Measurements from ENCODE around the gene PAPPA2.

PAPPA2 gene

GRCh38 chr1:176765608-176766007, 302.6 kb downstream of the PAPPA2 start:
- Histone ChIP-seq H3K9me3 (ENCODE audit: control insufficient read depth, insufficient read depth, low read length) (no peaks in the 10 kb centered on the region), H3K9ac (ENCODE audit: low read depth, low read length) (no peak overlapping the region), H3K27ac (ENCODE audit: low read depth, low read length) (no peak overlapping the region), H3K36me3 (ENCODE audit: control insufficient read depth, insufficient read depth, low read length) (no peaks in the 10 kb centered on the region), H3K27me3 (ENCODE audit: control insufficient read depth, insufficient read depth, low read length) (no peaks in the 10 kb centered on the region), H3K4me1 (ENCODE audit: control insufficient read depth, insufficient read depth, low read length) (no peaks in the 10 kb centered on the region), H3K4me3 (ENCODE audit: low read depth, low read length) (no peak overlapping the region)

GRCh38 chr1:176766779-176767178, 303.8 kb downstream of the PAPPA2 start:
- Histone ChIP-seq H3K36me3 (ENCODE audit: control insufficient read depth, insufficient read depth, low read length) (no peaks in the 10 kb centered on the region), H3K4me1 (ENCODE audit: control insufficient read depth, insufficient read depth, low read length) (no peaks in the 10 kb centered on the region), H3K27me3 (ENCODE audit: control insufficient read depth, insufficient read depth, low read length) (no peaks in the 10 kb centered on the region), H3K9ac (ENCODE audit: low read depth, low read length) (no peak overlapping the region), H3K9me3 (ENCODE audit: control insufficient read depth, insufficient read depth, low read length) (no peaks in the 10 kb centered on the region), H3K4me3 (ENCODE audit: low read depth, low read length) (no peak overlapping the region), H3K27ac (ENCODE audit: low read depth, low read length) (no peak overlapping the region)

GRCh38 chr1:176767714-176768136, 304.8 kb downstream of the PAPPA2 start:
- Histone ChIP-seq H3K27me3 (ENCODE audit: control insufficient read depth, insufficient read depth, low read length) (no peaks in the 10 kb centered on the region), H3K4me3 (ENCODE audit: low read depth, low read length) (no peak overlapping the region), H3K27ac (ENCODE audit: low read depth, low read length) (no peak overlapping the region), H3K36me3 (ENCODE audit: control insufficient read depth, insufficient read depth, low read length) (no peaks in the 10 kb centered on the region), H3K4me1 (ENCODE audit: control insufficient read depth, insufficient read depth, low read length) (no peaks in the 10 kb centered on the region), H3K9ac (ENCODE audit: low read depth, low read length) (no peak overlapping the region), H3K9me3 (ENCODE audit: control insufficient read depth, insufficient read depth, low read length) (no peaks in the 10 kb centered on the region)

GRCh38 chr1:176768532-176768931, 305.6 kb downstream of the PAPPA2 start:
- H3K36me3 ChIP-seq (ENCODE audit: control insufficient read depth, insufficient read depth, low read length), result no peaks in the 10 kb centered on the region
- no peak overlapping the region for H3K27ac ChIP-seq (ENCODE audit: low read depth, low read length)
- H3K4me3 ChIP-seq (ENCODE audit: low read depth, low read length), result no peak overlapping the region
- no peaks in the 10 kb centered on the region for H3K4me1 ChIP-seq (ENCODE audit: control insufficient read depth, insufficient read depth, low read length)
- H3K9me3 ChIP-seq (ENCODE audit: control insufficient read depth, insufficient read depth, low read length), result no peaks in the 10 kb centered on the region
- H3K27me3 ChIP-seq (ENCODE audit: control insufficient read depth, insufficient read depth, low read length), result no peaks in the 10 kb centered on the region
- no peak overlapping the region for H3K9ac ChIP-seq (ENCODE audit: low read depth, low read length)

- Histone ChIP-seq H3K36me3 (ENCODE audit: control insufficient read depth, insufficient read depth, low read length) (no peaks in the 10 kb centered on the region), H3K9me3 (ENCODE audit: control insufficient read depth, insufficient read depth, low read length) (no peaks in the 10 kb centered on the region), H3K4me1 (ENCODE audit: control insufficient read depth, insufficient read depth, low read length) (no peaks in the 10 kb centered on the region), H3K27me3 (ENCODE audit: control insufficient read depth, insufficient read depth, low read length) (no peaks in the 10 kb centered on the region), H3K4me3 (ENCODE audit: low read depth, low read length) (no peak overlapping the region), H3K9ac (ENCODE audit: low read depth, low read length) (no peak overlapping the region), H3K27ac (ENCODE audit: low read depth, low read length) (no peak overlapping the region)
Observed at GRCh38 chr1:176770066-176770465, 307.1 kb downstream of the PAPPA2 start.

GRCh38 chr1:176773038-176773437, 310.1 kb downstream of the PAPPA2 start:
- H3K4me3 ChIP-seq (ENCODE audit: low read depth, low read length), result no peak overlapping the region
- no peaks in the 10 kb centered on the region for H3K36me3 ChIP-seq (ENCODE audit: control insufficient read depth, insufficient read depth, low read length)
- no peaks in the 10 kb centered on the region for H3K4me1 ChIP-seq (ENCODE audit: control insufficient read depth, insufficient read depth, low read length)
- no peak overlapping the region for H3K27ac ChIP-seq (ENCODE audit: low read depth, low read length)
- H3K27me3 ChIP-seq (ENCODE audit: control insufficient read depth, insufficient read depth, low read length), result no peaks in the 10 kb centered on the region
- no peaks in the 10 kb centered on the region for H3K9me3 ChIP-seq (ENCODE audit: control insufficient read depth, insufficient read depth, low read length)
- H3K9ac ChIP-seq (ENCODE audit: low read depth, low read length), result no peak overlapping the region

GRCh38 chr1:176774224-176774623, 311.2 kb downstream of the PAPPA2 start:
- no peak overlapping the region for H3K9ac ChIP-seq (ENCODE audit: low read depth, low read length)
- no peak overlapping the region for H3K27ac ChIP-seq (ENCODE audit: low read depth, low read length)
- H3K4me3 ChIP-seq (ENCODE audit: low read depth, low read length), result no peak overlapping the region
- H3K9me3 ChIP-seq (ENCODE audit: control insufficient read depth, insufficient read depth, low read length), result no peaks in the 10 kb centered on the region
- H3K36me3 ChIP-seq (ENCODE audit: control insufficient read depth, insufficient read depth, low read length), result no peaks in the 10 kb centered on the region
- no peaks in the 10 kb centered on the region for H3K27me3 ChIP-seq (ENCODE audit: control insufficient read depth, insufficient read depth, low read length)
- H3K4me1 ChIP-seq (ENCODE audit: control insufficient read depth, insufficient read depth, low read length), result no peaks in the 10 kb centered on the region

GRCh38 chr1:176775378-176775777, 312.4 kb downstream of the PAPPA2 start:
- Histone ChIP-seq H3K4me1 (ENCODE audit: control insufficient read depth, insufficient read depth, low read length) (no peaks in the 10 kb centered on the region), H3K27ac (ENCODE audit: low read depth, low read length) (no peak overlapping the region), H3K9me3 (ENCODE audit: control insufficient read depth, insufficient read depth, low read length) (no peaks in the 10 kb centered on the region), H3K27me3 (ENCODE audit: control insufficient read depth, insufficient read depth, low read length) (no peaks in the 10 kb centered on the region), H3K9ac (ENCODE audit: low read depth, low read length) (no peak overlapping the region), H3K36me3 (ENCODE audit: control insufficient read depth, insufficient read depth, low read length) (no peaks in the 10 kb centered on the region), H3K4me3 (ENCODE audit: low read depth, low read length) (no peak overlapping the region)

- no peaks in the 10 kb centered on the region for H3K27me3 ChIP-seq (ENCODE audit: control insufficient read depth, insufficient read depth, low read length)
- H3K4me1 ChIP-seq (ENCODE audit: control insufficient read depth, insufficient read depth, low read length), result no peaks in the 10 kb centered on the region
- no peaks in the 10 kb centered on the region for H3K36me3 ChIP-seq (ENCODE audit: control insufficient read depth, insufficient read depth, low read length)
- no peak overlapping the region for H3K4me3 ChIP-seq (ENCODE audit: low read depth, low read length)
- H3K27ac ChIP-seq (ENCODE audit: low read depth, low read length), result no peak overlapping the region
- no peak overlapping the region for H3K9ac ChIP-seq (ENCODE audit: low read depth, low read length)
- H3K9me3 ChIP-seq (ENCODE audit: control insufficient read depth, insufficient read depth, low read length), result no peaks in the 10 kb centered on the region
Observed at GRCh38 chr1:176775996-176776395, 313.0 kb downstream of the PAPPA2 start.

- Histone ChIP-seq H3K27ac (ENCODE audit: low read depth, low read length) (no peak overlapping the region), H3K9ac (ENCODE audit: low read depth, low read length) (no peak overlapping the region), H3K4me1 (ENCODE audit: control insufficient read depth, insufficient read depth, low read length) (no peaks in the 10 kb centered on the region), H3K9me3 (ENCODE audit: control insufficient read depth, insufficient read depth, low read length) (no peaks in the 10 kb centered on the region), H3K4me3 (ENCODE audit: low read depth, low read length) (no peak overlapping the region), H3K27me3 (ENCODE audit: control insufficient read depth, insufficient read depth, low read length) (no peaks in the 10 kb centered on the region), H3K36me3 (ENCODE audit: control insufficient read depth, insufficient read depth, low read length) (no peaks in the 10 kb centered on the region)
Observed at GRCh38 chr1:176778056-176778455, 315.1 kb downstream of the PAPPA2 start.

- no peak overlapping the region for H3K4me3 ChIP-seq (ENCODE audit: low read depth, low read length)
- no peak overlapping the region for H3K9ac ChIP-seq (ENCODE audit: low read depth, low read length)
- H3K27me3 ChIP-seq (ENCODE audit: control insufficient read depth, insufficient read depth, low read length), result no peaks in the 10 kb centered on the region
- no peak overlapping the region for H3K27ac ChIP-seq (ENCODE audit: low read depth, low read length)
- H3K36me3 ChIP-seq (ENCODE audit: control insufficient read depth, insufficient read depth, low read length), result no peaks in the 10 kb centered on the region
- H3K9me3 ChIP-seq (ENCODE audit: control insufficient read depth, insufficient read depth, low read length), result no peaks in the 10 kb centered on the region
- no peaks in the 10 kb centered on the region for H3K4me1 ChIP-seq (ENCODE audit: control insufficient read depth, insufficient read depth, low read length)
Observed at GRCh38 chr1:176779992-176780328, 317.0 kb downstream of the PAPPA2 start.

- Histone ChIP-seq H3K27ac (ENCODE audit: low read depth, low read length) (no peak overlapping the region), H3K4me1 (ENCODE audit: control insufficient read depth, insufficient read depth, low read length) (peaks cover 8% of the 10 kb centered on the region; the same call in 1 of the 2 replicates), H3K9me3 (ENCODE audit: control insufficient read depth, insufficient read depth, low read length) (no peaks in the 10 kb centered on the region), H3K4me3 (ENCODE audit: low read depth, low read length) (no peak overlapping the region), H3K36me3 (ENCODE audit: control insufficient read depth, insufficient read depth, low read length) (no peaks in the 10 kb centered on the region), H3K9ac (ENCODE audit: low read depth, low read length) (no peak overlapping the region), H3K27me3 (ENCODE audit: control insufficient read depth, insufficient read depth, low read length) (no peaks in the 10 kb centered on the region)
Observed at GRCh38 chr1:176783309-176783708, 320.3 kb downstream of the PAPPA2 start.

All from HUES48 (cell line).